BE2C (cell line): ENCODE results near the gene NUAK2. TPM values are rescaled to one million over a fixed set of nuclear protein-coding genes. Genes with fewer than 3 reads are reported as not detected.
"Not testable (repeated sequence)": the region's sequence is repeated elsewhere in the genome, so short reads cannot be mapped to it uniquely, and the experiment has no call there.

Experiments used
- DNase-seq: peaks from one replicate; pipeline ENCODE4 v3.0.0-alpha.2; 2020
- H3K27me3 ChIP-seq: fragments of 250-450 bp; sonication (Bioruptor Pico); 2 replicates; pipeline ENCODE4 v1.5.1; 2020; ENCODE audit warnings: mild to moderate bottlenecking
- H3K36me3 ChIP-seq: fragments of 250-450 bp; sonication (Bioruptor Pico); 2 replicates; pipeline ENCODE4 v1.5.1; 2020; ENCODE audit warnings: mild to moderate bottlenecking
- H3K4me1 ChIP-seq: fragments of 250-450 bp; sonication (Bioruptor Pico); 2 replicates; pipeline ENCODE4 v1.5.1; 2020
- H3K4me3 ChIP-seq: 2 replicates; pipeline ENCODE4 v1.5.1; 2011; ENCODE audit warnings: low read depth, low read length
- H3K9me3 ChIP-seq: fragments of 250-450 bp; sonication (Bioruptor Pico); 2 replicates; pipeline ENCODE4 v1.5.1; 2020
- polyA plus RNA-seq: library from polyadenylated mRNA; unstranded; fragments of >200 nt; gene quantifications from one replicate; pipeline ENCODE4 v1.2.1, GENCODE V29; 2012; ENCODE audit warnings: low read depth, missing spikeins; ENCODE audit not compliant: insufficient read length, insufficient read depth
- TF ChIP-seq, protein P1 (sequence below): IDR thresholded peaks from 2 replicates; pipeline ENCODE4 v1.5.1; 2012; ENCODE audit warnings: mild to moderate bottlenecking, low read depth, low read length

The NUAK2 gene
- 0.66 TPM for polyA plus RNA-seq

DNA sequence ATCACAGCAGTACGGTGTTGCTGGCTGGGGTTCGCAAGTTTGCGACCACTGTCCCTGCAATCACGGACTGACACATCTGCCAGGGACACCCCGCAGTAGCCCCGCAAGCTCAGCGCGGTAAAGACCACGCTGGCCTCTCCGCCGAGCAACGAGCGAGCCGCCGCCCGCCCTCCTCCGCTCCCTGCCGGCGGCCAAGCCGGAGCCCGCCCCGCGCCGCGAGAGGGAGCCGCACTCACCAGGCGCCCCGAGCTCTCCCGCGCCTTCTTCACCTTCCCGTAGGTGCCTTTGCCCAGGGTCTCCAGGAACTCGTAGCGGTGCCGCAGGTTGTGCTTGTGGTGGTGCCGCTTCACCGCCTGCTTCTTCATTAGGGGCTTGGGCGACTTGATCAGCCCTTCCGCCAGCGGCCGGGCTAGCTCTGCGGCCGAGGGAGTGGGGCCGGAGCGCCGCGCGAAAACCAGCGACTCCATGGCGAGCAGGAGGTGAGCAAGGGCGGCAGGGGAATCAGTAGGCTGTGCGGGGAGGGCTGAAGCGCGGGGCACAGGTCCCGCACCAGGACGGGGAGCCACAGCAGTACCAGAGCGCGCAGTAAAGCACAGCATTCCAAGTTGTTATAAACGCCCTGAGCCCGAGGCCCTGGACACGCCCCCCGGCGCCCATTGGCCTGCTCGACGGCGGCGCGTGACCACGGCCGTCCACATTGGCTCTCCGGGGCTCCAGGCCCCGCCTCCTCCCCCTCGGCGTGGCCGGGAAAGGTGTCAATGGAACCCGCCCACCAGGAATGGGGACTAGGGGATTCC is at the start of gene NUAK2:
Gene NUAK2, minus strand, starts transcription at position 584 of the 797 bp plus-strand sequence. Its CDS starts 117 bp downstream, at position 467.
- TF ChIP-seq, protein P1, sequence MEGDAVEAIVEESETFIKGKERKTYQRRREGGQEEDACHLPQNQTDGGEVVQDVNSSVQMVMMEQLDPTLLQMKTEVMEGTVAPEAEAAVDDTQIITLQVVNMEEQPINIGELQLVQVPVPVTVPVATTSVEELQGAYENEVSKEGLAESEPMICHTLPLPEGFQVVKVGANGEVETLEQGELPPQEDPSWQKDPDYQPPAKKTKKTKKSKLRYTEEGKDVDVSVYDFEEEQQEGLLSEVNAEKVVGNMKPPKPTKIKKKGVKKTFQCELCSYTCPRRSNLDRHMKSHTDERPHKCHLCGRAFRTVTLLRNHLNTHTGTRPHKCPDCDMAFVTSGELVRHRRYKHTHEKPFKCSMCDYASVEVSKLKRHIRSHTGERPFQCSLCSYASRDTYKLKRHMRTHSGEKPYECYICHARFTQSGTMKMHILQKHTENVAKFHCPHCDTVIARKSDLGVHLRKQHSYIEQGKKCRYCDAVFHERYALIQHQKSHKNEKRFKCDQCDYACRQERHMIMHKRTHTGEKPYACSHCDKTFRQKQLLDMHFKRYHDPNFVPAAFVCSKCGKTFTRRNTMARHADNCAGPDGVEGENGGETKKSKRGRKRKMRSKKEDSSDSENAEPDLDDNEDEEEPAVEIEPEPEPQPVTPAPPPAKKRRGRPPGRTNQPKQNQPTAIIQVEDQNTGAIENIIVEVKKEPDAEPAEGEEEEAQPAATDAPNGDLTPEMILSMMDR: peak; percentile 24
- H3K27me3 ChIP-seq: no peaks in the 10 kb centered on the region
- H3K36me3 ChIP-seq: no peaks in the 10 kb centered on the region
- no peaks in the 10 kb centered on the region for H3K9me3 ChIP-seq
- H3K4me1 ChIP-seq: peaks cover 25% of the 10 kb centered on the region
- H3K4me3 ChIP-seq: peak within 1 kb of the TSS; percentile 80
- DNase-seq: peak; percentile 97

DNA sequence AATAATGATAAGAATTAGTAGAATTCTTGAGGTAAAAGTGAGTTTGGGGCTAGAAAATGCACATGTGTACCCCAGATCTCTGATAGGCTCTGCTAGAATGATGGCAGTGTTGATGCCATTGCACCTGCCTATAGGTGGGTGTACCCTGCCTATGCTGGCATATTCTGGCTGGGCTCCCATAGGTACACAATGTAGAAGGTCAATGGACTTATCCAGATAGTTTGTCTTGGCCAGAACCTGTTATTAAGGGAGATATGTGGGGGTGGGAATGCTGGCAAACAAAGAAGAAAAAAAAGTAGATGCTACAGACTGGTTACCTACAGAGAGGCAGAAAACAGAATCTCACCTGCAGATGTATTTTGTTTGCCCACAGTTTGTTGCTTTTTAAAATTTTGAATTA is 49.2 kb upstream of the NUAK2 start:
- no peak for DNase-seq
- H3K9me3 ChIP-seq: no peaks in the 10 kb centered on the region
- no peaks in the 10 kb centered on the region for H3K27me3 ChIP-seq
- TF ChIP-seq, protein P1: no peak
- no peaks in the 10 kb centered on the region for H3K36me3 ChIP-seq
- no peak overlapping the region for H3K4me3 ChIP-seq
- H3K4me1 ChIP-seq: no peaks in the 10 kb centered on the region

DNA sequence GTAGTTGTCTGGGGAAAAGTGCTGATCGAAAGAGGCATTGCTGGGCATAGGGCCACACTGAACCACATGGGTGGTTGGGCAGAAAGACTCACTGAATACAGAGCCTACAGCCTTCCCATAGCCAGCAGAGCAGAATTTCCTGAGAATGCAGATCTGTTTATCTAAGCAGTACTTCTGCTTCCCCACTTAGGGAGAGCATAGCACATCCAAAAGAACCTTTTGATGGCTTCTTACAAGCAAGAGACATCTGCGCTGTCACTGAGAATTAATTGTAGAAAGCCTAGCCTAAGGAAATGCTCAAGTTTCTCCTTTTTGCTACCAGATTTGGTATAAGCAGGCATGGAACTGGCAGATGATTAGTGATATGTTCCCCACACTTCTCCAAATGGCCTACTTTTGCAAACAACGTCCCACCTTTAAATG is 48.2 kb upstream of the NUAK2 start:
- no peaks in the 10 kb centered on the region for H3K4me1 ChIP-seq
- H3K4me3 ChIP-seq: no peak overlapping the region
- H3K36me3 ChIP-seq: no peaks in the 10 kb centered on the region
- no peak for DNase-seq
- H3K9me3 ChIP-seq: no peaks in the 10 kb centered on the region
- H3K27me3 ChIP-seq: no peaks in the 10 kb centered on the region
- TF ChIP-seq, protein P1: no peak

DNA sequence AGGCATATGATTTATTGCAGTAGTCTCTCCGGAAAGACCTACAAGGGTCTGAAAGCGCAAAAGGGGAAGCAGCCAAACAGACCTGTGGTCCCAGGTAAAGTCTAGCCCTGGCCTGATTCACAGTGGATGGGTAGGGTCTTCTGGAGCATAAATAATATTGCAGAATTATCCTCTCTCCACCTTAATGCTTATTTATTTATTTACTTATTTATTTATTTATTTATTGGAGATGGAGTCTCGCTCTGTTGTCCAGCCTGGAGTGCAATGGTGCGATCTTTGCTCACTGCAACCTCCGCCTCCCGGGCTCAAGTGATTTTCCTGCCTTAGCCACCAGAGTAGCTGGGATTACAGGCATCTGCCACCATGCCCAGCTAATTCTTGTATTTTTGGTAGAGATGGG is 46.9 kb upstream of the NUAK2 start:
- H3K4me3 ChIP-seq: no peak overlapping the region
- DNase-seq: no peak
- H3K27me3 ChIP-seq: no peaks in the 10 kb centered on the region
- TF ChIP-seq, protein P1: no peak
- H3K9me3 ChIP-seq: no peaks in the 10 kb centered on the region
- H3K36me3 ChIP-seq: no peaks in the 10 kb centered on the region
- H3K4me1 ChIP-seq: no peaks in the 10 kb centered on the region

DNA sequence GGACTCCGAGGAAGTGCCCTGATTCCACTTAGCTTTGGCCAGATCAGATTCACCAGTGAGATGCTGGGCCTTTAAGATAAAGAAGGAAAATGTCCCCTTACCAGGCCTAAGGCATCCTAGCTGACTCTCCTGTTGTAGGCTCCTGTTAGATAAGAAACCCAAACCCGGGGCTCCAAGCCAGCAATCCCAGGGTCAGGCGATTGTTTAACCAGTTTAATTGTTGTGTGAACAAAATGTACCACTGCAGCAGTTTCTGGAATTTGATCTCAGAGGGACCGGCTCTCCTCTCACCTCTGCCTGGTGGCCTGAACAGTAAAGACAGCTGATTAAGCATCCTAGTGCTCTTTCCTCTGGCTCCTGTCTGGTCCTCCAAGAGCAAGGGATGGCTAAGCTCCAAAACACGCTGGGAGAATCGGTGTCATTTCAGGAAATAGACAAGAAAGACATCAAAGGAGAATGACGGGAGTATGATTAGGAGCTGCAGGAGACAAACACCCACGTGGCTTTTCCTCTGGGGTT is 44.5 kb upstream of the NUAK2 start:
- H3K9me3 ChIP-seq: no peaks in the 10 kb centered on the region
- TF ChIP-seq, protein P1: no peak
- DNase-seq: no peak

DNA sequence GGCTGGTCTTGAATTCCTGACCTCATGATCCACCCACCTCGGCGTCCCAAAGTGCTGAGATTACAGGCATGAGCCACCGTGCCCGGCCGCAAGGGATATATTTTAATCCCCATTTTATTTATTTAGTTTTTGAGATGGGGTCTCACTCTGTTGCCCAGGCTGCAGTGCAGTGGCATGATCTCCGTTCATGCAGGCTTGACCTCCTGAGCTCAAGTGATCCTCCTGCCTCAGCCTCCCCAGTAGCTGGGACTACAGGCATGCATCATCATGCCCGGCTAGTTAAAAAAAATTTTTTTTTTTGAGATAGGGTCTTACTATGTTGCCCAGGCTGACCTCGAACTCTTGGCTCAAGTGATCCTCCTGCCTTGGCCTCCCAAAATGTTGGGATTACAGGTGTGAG is 43.5 kb upstream of the NUAK2 start:
- not testable (repeated sequence) for H3K27me3 ChIP-seq, H3K36me3 ChIP-seq, H3K9me3 ChIP-seq, H3K4me1 ChIP-seq, DNase-seq, H3K4me3 ChIP-seq

More for the DNA sequence above, 44.5 kb upstream of the NUAK2 start:
- H3K27me3 ChIP-seq: no peaks in the 10 kb centered on the region
- no peak overlapping the region for H3K4me3 ChIP-seq
- H3K36me3 ChIP-seq: no peaks in the 10 kb centered on the region
- no peaks in the 10 kb centered on the region for H3K4me1 ChIP-seq
